ENCODE data around the gene PARP6. TPM values are rescaled to one million over a fixed set of nuclear protein-coding genes. Genes with fewer than 3 reads are reported as not detected.

The PARP6 gene
- total and polyA plus RNA-seq, 4 donors: 4.3 to 15.3 (median 9.3) TPM

DNA sequence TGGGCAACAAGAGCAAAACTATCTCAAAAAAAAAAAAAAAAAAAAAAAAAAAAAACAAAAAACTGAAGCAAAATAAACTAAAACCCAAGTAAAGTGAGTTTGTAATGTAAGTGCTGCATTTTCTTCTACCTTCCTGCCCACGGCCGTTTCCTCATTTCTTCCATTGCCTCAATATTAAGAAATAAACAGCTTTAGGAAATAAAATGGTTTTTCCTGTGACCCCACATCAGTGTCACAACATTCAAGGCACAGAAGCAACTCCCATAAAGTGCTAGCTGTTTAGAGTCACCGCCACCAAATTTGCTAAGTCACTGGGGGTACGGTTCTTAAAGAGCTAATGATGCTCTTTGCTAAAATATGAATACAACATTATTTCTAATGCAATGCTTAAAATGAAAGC lies 44.6 kb downstream of the PARP6 start (continued):
- TF ChIP-seq, protein P1, sequence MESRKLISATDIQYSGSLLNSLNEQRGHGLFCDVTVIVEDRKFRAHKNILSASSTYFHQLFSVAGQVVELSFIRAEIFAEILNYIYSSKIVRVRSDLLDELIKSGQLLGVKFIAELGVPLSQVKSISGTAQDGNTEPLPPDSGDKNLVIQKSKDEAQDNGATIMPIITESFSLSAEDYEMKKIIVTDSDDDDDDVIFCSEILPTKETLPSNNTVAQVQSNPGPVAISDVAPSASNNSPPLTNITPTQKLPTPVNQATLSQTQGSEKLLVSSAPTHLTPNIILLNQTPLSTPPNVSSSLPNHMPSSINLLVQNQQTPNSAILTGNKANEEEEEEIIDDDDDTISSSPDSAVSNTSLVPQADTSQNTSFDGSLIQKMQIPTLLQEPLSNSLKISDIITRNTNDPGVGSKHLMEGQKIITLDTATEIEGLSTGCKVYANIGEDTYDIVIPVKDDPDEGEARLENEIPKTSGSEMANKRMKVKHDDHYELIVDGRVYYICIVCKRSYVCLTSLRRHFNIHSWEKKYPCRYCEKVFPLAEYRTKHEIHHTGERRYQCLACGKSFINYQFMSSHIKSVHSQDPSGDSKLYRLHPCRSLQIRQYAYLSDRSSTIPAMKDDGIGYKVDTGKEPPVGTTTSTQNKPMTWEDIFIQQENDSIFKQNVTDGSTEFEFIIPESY (IDR thresholded peaks at IDR 0.05): no peak
- TF ChIP-seq RXRA (IDR thresholded peaks at IDR 0.05): no peak

DNA sequence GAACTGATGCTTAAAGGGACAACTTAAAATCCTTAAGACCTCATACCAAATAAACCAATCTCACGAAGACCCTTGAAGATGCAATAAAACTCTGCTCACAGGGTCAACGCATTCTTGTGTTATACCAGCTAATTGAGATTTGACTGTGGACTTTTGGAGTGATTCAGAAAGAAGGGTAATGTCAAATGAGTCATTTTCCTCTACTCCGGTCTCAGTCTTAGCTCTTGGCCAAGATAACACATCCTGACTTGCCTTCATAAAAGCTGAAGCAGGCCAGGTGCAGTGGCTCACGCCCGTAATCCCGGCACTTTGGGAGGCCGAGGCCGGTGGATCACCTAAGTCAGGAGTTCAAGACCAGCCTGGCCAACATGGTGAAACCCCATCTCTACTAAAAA lies 45.2 kb downstream of the PARP6 start:
- no peak for DNase-seq (ENCODE audit: low spot score)
- no peak for TF ChIP-seq HNF4A (conservative IDR thresholded peaks at IDR 0.05)
- TF ChIP-seq FOXA1 (IDR thresholded peaks at IDR 0.05): no peak
- no peak for TF ChIP-seq NR2F2 (IDR thresholded peaks at IDR 0.05)
- TF ChIP-seq, protein P2, sequence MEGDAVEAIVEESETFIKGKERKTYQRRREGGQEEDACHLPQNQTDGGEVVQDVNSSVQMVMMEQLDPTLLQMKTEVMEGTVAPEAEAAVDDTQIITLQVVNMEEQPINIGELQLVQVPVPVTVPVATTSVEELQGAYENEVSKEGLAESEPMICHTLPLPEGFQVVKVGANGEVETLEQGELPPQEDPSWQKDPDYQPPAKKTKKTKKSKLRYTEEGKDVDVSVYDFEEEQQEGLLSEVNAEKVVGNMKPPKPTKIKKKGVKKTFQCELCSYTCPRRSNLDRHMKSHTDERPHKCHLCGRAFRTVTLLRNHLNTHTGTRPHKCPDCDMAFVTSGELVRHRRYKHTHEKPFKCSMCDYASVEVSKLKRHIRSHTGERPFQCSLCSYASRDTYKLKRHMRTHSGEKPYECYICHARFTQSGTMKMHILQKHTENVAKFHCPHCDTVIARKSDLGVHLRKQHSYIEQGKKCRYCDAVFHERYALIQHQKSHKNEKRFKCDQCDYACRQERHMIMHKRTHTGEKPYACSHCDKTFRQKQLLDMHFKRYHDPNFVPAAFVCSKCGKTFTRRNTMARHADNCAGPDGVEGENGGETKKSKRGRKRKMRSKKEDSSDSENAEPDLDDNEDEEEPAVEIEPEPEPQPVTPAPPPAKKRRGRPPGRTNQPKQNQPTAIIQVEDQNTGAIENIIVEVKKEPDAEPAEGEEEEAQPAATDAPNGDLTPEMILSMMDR (IDR thresholded peaks at IDR 0.05; ENCODE audit: low read depth, low read length, missing input control): no peak
- TF ChIP-seq, protein P1 (IDR thresholded peaks at IDR 0.05): no peak
- no peak for TF ChIP-seq FOXA2 (IDR thresholded peaks at IDR 0.05)
- TF ChIP-seq EGR1 (IDR thresholded peaks at IDR 0.05; ENCODE audit: low read depth in 2 of 2): no peak
- TF ChIP-seq SP1 (IDR thresholded peaks at IDR 0.05): no peak
- TF ChIP-seq RAD21 (IDR thresholded peaks at IDR 0.05): no peak
- TF ChIP-seq JUND (IDR thresholded peaks at IDR 0.05): no peak
- TF ChIP-seq, protein P3, sequence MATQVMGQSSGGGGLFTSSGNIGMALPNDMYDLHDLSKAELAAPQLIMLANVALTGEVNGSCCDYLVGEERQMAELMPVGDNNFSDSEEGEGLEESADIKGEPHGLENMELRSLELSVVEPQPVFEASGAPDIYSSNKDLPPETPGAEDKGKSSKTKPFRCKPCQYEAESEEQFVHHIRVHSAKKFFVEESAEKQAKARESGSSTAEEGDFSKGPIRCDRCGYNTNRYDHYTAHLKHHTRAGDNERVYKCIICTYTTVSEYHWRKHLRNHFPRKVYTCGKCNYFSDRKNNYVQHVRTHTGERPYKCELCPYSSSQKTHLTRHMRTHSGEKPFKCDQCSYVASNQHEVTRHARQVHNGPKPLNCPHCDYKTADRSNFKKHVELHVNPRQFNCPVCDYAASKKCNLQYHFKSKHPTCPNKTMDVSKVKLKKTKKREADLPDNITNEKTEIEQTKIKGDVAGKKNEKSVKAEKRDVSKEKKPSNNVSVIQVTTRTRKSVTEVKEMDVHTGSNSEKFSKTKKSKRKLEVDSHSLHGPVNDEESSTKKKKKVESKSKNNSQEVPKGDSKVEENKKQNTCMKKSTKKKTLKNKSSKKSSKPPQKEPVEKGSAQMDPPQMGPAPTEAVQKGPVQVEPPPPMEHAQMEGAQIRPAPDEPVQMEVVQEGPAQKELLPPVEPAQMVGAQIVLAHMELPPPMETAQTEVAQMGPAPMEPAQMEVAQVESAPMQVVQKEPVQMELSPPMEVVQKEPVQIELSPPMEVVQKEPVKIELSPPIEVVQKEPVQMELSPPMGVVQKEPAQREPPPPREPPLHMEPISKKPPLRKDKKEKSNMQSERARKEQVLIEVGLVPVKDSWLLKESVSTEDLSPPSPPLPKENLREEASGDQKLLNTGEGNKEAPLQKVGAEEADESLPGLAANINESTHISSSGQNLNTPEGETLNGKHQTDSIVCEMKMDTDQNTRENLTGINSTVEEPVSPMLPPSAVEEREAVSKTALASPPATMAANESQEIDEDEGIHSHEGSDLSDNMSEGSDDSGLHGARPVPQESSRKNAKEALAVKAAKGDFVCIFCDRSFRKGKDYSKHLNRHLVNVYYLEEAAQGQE (IDR thresholded peaks at IDR 0.05): no peak
- TF ChIP-seq, protein P4, sequence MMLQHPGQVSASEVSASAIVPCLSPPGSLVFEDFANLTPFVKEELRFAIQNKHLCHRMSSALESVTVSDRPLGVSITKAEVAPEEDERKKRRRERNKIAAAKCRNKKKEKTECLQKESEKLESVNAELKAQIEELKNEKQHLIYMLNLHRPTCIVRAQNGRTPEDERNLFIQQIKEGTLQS (IDR thresholded peaks at IDR 0.05): no peak
- no peak for TF ChIP-seq RXRA (IDR thresholded peaks at IDR 0.05)
- H3K27me3 ChIP-seq (ENCODE audit: control insufficient read depth in 4 of 4, insufficient read depth in 4 of 4, low read length in 3 of 4): no peaks in the 10 kb centered on the region
- peak overlapping the region in 1 of 2 donors; percentile 13 for H3K27ac ChIP-seq (ENCODE audit: low read depth in 1 of 2, low read length in 2 of 2)
- peaks cover 4 to 20% (median 14%) of the 10 kb centered on the region in 4 donors for H3K4me1 ChIP-seq (ENCODE audit: control insufficient read depth in 4 of 4, insufficient read depth in 4 of 4, low read length in 3 of 4)
- no peak overlapping the region for H3K4me3 ChIP-seq (ENCODE audit: low read depth in 1 of 3, low read length in 3 of 3)
- 53% methylated on average over 8 of the region's 8 CpGs for WGBS
- no peak overlapping the region for H3K9ac ChIP-seq (ENCODE audit: low read depth in 1 of 2, low read length in 2 of 2)
- H3K9me3 ChIP-seq (ENCODE audit: control insufficient read depth in 4 of 4, low read length in 3 of 4): no peaks in the 10 kb centered on the region
- H3K36me3 ChIP-seq (ENCODE audit: control insufficient read depth in 4 of 4, insufficient read depth in 3 of 4, low read depth in 1 of 4, low read length in 3 of 4): no peaks in the 10 kb centered on the region

Data from liver (tissue), 9 donors.